ENCODE results near the gene CACNA1D.
"Not testable (repeated sequence)": the region's sequence is repeated elsewhere in the genome, so short reads cannot be mapped to it uniquely, and the experiment has no call there.

The CACNA1D gene

GRCh38 chr3:53493963-53494791 lies at the start of gene CACNA1D:
Gene CACNA1D, plus strand, starts transcription at chr3:53494611. Its CDS starts 556 bp downstream, at chr3:53495167.
- DNase-seq, result peak; percentile 80

- no peak for DNase-seq
These were observed 37.3 kb upstream of the CACNA1D start for GRCh38 chr3:53457068-53457467.

GRCh38 chr3:53460326-53460725 lies 34.1 kb upstream of the CACNA1D start:
- DNase-seq, result no peak

- no peak for DNase-seq
These were observed 30.0 kb upstream of the CACNA1D start for GRCh38 chr3:53464424-53464823.

- DNase-seq, result not testable (repeated sequence)
These were observed 24.7 kb upstream of the CACNA1D start for GRCh38 chr3:53469758-53470157.

GRCh38 chr3:53473422-53473821 lies 21.0 kb upstream of the CACNA1D start:
- no peak for DNase-seq

GRCh38 chr3:53476372-53476771 lies 18.0 kb upstream of the CACNA1D start:
- DNase-seq, result not testable (repeated sequence)

- not testable (repeated sequence) for DNase-seq
These were observed 16.7 kb upstream of the CACNA1D start for GRCh38 chr3:53477689-53478088.

GRCh38 chr3:53478166-53478830 lies 16.1 kb upstream of the CACNA1D start:
- peak; percentile 5 for DNase-seq

- no peak for DNase-seq
These were observed 15.3 kb upstream of the CACNA1D start for GRCh38 chr3:53478921-53479664.

GRCh38 chr3:53482227-53482626 lies 12.2 kb upstream of the CACNA1D start:
- DNase-seq, result no peak

GRCh38 chr3:53483821-53484220 lies 10.6 kb upstream of the CACNA1D start:
- DNase-seq, result no peak

- DNase-seq, result no peak
These were observed 9.4 kb upstream of the CACNA1D start for GRCh38 chr3:53484984-53485383.

- peak; percentile 57 for DNase-seq
These were observed 8.6 kb upstream of the CACNA1D start for GRCh38 chr3:53485675-53486403.

GRCh38 chr3:53486961-53487654 lies 7.3 kb upstream of the CACNA1D start:
- no peak for DNase-seq

- no peak for DNase-seq
These were observed 5.0 kb upstream of the CACNA1D start for GRCh38 chr3:53489386-53489785.

GRCh38 chr3:53489787-53490458 lies 4.5 kb upstream of the CACNA1D start:
- no peak for DNase-seq

GRCh38 chr3:53490459-53490968 lies 3.9 kb upstream of the CACNA1D start:
- no peak for DNase-seq

- no peak for DNase-seq
These were observed 3.1 kb upstream of the CACNA1D start for GRCh38 chr3:53491276-53491675.

GRCh38 chr3:53493595-53493962 lies 832 bp upstream of the CACNA1D start:
- DNase-seq, result peak; percentile 28

- DNase-seq, result peak; percentile 14
These were observed 722 bp downstream of the CACNA1D start for GRCh38 chr3:53495146-53495519.
